ENCODE measurements around the gene GNE. TPM values are rescaled to one million over a fixed set of nuclear protein-coding genes. Genes with fewer than 3 reads are reported as not detected.
"Not testable (repeated sequence)": the region's sequence is repeated elsewhere in the genome, so short reads cannot be mapped to it uniquely, and the experiment has no call there.

GNE gene
- polyA plus RNA-seq, 5 donors, result 15.8 to 21.5 (median 19.2) TPM

GRCh38 chr9:36276254-36276653, 18.0 kb upstream of the GNE start:
- DNase-seq, result no peak

- no peak for DNase-seq
Measured at GRCh38 chr9:36275060-36275459, 16.8 kb upstream of the GNE start.

GRCh38 chr9:36273354-36273753, 15.1 kb upstream of the GNE start:
- DNase-seq, result not testable (repeated sequence)

GRCh38 chr9:36268007-36268427, 9.8 kb upstream of the GNE start:
- no peak for DNase-seq

- no peak for DNase-seq
Measured at GRCh38 chr9:36264896-36265295, 6.6 kb upstream of the GNE start.

- no peak for DNase-seq
Measured at GRCh38 chr9:36263683-36264082, 5.4 kb upstream of the GNE start.

GRCh38 chr9:36258996-36259533, 817 bp upstream of the GNE start:
- DNase-seq, result peak in 1 of 2 donors; percentile 19

- no peak for DNase-seq
Measured at GRCh38 chr9:36251428-36251827, 6.8 kb downstream of the GNE start.

GRCh38 chr9:36250079-36250478, 8.2 kb downstream of the GNE start:
- no peak for DNase-seq

GRCh38 chr9:36249189-36249588, 9.1 kb downstream of the GNE start:
- DNase-seq, result no peak

GRCh38 chr9:36248061-36248460, 10.2 kb downstream of the GNE start:
- DNase-seq, result peak; percentile 18 to 34

GRCh38 chr9:36247356-36247755, 10.9 kb downstream of the GNE start:
- no peak for DNase-seq

GRCh38 chr9:36245906-36246305, 12.3 kb downstream of the GNE start:
- no peak for DNase-seq

- not testable (repeated sequence) for DNase-seq
Measured at GRCh38 chr9:36239675-36240074, 18.6 kb downstream of the GNE start.

GRCh38 chr9:36239205-36239604, 19.0 kb downstream of the GNE start:
- DNase-seq, result not testable (repeated sequence)

GRCh38 chr9:36237230-36237629, 21.0 kb downstream of the GNE start:
- DNase-seq, result no peak

GRCh38 chr9:36222449-36222848, 35.8 kb downstream of the GNE start:
- DNase-seq, result no peak

- no peak for DNase-seq
Measured at GRCh38 chr9:36221667-36222066, 36.6 kb downstream of the GNE start.

GRCh38 chr9:36218411-36218901, 39.8 kb downstream of the GNE start:
- DNase-seq, result no peak

- no peak for DNase-seq
Measured at GRCh38 chr9:36218011-36218410, 40.2 kb downstream of the GNE start.

- DNase-seq, result no peak
Measured at GRCh38 chr9:36217256-36217968, 40.8 kb downstream of the GNE start.

- no peak for DNase-seq
Measured at GRCh38 chr9:36214571-36214970, 43.7 kb downstream of the GNE start.

GRCh38 chr9:36213989-36214388, 44.3 kb downstream of the GNE start:
- no peak for DNase-seq

GRCh38 chr9:36213387-36213786, 44.9 kb downstream of the GNE start:
- DNase-seq, result no peak
